GDM1 (cell line): Measurements from ENCODE around the gene LIG3.
"Not testable (repeated sequence)": the region's sequence is repeated elsewhere in the genome, so short reads cannot be mapped to it uniquely, and the experiment has no call there.

ENCODE experiments used
- DNase-seq: peaks from one replicate; lab custom pipeline; 2025; lab: John Stamatoyannopoulos, UW

LIG3 gene

GRCh38 chr17:34980353-34980680 lies at the start of gene LIG3:
Gene LIG3, plus strand, starts transcription at chr17:34980512. Its CDS starts 2,494 bp downstream, at chr17:34983006.
- DNase-seq = peak; percentile 89

DNA sequence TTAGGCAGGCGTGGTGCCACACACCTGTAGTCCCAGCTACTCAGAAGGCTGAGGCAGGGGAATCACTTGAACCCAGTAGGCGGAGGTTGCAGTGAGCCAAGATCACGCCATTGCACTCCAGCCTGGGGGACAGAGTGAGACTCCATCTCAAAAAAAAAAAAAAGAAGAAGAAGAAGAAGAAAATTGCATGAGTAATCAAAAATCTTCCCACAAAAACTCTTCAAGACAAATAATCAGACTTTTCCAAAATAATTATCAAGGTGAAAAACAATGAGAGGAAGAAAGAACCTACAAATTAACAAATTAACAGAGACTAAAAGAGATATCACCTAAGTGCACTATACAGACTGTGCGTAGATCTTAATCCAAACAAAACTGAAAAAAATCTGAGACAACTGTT lies 29.5 kb upstream of the LIG3 start:
- DNase-seq = not testable (repeated sequence)

DNA sequence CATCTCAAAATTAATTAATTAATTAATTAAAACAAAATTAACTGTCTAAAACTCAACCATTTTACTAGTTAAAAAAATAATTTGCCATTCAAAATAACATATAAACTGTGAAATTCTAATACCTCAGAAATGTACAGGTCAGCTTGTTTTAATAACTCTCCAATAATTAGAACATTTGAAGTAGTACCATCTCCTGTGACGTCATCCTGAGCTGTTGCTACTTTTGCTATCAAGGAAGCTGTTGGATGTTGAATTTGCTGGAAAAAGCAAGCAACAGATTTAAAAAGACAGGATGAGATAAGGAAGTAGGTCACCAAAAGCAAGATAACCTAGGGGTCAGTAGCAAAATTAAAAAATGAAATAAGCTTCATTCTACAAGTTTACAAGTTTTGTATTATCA lies 21.9 kb upstream of the LIG3 start:
- no peak for DNase-seq

GRCh38 chr17:34961093-34961911 lies 19.0 kb upstream of the LIG3 start, which contains the start of the genes CCT6B and ZNF830:
Gene CCT6B, minus strand, starts transcription at chr17:34961460. Its CDS starts 67 bp downstream, at chr17:34961393.
Gene ZNF830, plus strand, starts transcription at chr17:34961540. Its CDS starts 27 bp downstream, at chr17:34961567.
- DNase-seq = peak; percentile 87

GRCh38 chr17:34974179-34974578 lies 6.1 kb upstream of the LIG3 start:
- no peak for DNase-seq

DNA sequence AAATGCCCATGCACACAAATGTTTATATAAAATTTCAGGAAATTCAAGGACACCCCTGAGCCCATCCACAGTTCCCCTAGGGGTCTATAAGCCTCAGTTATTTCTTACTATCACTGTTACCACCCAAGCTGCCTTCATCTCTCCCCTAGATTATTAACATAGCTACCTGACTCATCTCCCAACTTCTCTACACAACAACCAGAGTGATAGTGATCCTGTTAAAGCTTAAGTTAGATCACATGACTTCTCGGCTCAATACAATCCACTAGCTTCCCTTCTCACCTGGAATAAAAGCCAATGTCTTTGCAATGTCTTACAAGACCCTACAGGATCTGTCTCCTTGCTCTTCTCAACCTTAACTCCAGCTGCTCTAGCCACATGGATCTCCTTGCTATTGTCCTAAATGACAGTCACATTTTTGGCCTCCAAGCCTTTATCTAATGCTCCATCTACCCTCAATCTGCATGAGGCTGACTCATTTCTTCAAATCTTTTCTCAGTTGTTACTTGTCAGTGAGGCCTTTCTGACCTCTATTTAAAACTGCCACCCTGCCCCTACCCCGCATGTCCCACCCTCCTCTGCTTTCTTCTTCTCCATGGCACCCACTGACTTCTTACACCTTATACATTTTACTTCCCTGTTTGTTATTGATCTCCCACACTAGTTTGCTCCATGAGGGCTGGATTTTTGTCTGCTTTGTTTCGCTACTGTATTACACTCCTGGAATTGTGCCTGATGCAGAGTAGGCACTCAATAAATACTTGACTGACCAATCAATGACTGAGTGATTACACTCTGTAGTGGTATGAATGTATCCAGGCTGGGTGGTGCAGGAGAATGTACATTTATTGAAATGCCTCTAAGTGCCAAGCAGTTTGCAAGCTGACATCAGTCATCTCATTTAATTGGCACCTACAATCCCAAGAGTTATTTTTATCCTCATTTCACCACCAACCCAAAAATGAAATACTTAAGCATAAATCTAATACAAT lies 5.2 kb upstream of the LIG3 start:
- DNase-seq = no peak

DNA sequence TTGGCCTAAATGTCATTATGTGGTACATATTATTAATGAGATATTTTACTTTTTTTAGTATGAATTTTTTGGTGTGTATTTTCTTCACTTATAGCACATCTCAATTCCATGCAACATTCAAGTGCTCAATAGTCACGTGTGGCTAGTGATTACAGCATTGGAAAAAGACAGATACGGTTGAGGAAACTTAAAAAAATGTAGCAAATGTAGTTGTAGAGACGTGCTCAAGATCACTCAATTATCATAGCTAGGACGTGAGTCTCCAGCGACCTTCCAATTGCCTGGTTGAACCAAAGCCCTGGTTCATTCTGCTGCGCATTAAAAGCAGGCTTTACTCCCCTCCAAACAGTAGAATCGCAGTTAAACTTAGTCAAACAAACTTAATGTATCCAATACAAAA lies 1.2 kb upstream of the LIG3 start:
- no peak for DNase-seq

DNA sequence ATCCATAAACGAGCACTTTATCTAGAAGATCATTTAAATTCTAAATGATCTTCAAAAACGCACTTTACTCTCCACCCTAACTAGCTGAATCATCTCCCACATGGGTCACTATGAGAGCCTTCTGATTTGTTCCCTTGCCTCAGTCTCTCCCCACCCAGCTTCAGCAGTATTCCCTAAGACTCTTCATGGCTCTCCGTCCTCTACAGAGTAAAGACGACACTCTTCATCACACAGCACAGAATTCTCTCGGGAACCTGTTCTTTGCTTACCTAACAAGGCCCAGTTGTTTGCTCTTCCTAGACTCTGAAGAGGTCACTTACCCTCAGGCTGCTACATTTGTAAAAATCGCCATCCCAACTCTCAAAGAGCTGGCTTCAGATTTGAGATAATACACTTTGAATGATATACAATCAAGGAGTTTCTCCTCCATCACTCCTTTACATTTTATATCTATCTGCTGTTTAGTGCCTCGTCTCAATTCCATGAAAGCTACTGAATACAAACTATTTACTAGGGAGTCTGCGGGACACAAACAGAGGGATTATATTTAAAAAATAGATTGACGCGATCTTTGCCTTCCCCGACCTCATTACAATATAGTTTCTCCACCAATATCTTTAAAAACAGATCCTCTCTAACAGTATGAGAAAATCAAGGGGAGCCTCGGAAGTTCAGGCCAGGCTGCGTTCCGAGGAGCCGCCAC lies 511 bp upstream of the LIG3 start:
- DNase-seq = no peak

DNA sequence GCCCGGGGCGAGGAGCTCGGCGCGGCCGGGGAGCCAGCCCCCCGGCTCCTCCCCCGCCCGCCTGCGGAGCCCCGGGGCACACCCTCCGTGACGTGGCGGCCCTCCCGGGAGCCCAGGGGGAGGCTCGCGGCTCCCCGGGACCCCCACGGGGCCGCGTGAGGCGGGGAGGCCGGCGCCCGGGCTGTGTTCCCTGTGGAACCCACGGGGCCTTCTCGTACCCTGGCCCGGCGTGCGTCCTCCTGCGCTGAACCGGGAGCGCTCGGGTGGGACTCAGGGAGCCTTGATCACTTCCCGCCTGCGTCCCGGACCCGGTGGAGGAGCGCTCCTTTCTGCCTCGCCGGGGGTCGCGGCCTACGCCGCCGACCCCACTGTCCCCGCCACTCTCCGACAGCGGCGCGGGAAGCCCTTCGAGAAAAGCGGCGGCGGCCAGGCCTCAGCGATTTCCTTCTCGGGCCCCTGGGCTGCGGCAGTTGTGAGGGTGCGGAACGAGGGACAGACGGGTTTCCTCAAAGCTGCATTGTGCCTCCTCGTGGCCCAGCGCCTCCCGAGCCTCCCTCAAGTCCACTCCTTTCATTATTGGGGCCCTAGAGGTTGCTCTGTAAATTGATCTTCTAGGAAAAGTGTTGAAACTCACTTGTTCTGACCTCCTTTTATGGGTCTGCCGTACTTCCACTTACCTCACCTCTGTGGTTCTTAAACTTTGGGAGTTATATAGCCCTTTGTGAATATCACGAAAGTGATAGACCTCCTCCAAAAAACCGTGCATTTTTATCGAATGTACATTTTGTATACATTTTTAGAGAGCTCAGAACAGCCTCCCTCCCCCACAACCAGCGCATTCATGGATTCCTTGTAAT lies 597 bp downstream of the LIG3 start:
- peak; percentile 80 for DNase-seq

DNA sequence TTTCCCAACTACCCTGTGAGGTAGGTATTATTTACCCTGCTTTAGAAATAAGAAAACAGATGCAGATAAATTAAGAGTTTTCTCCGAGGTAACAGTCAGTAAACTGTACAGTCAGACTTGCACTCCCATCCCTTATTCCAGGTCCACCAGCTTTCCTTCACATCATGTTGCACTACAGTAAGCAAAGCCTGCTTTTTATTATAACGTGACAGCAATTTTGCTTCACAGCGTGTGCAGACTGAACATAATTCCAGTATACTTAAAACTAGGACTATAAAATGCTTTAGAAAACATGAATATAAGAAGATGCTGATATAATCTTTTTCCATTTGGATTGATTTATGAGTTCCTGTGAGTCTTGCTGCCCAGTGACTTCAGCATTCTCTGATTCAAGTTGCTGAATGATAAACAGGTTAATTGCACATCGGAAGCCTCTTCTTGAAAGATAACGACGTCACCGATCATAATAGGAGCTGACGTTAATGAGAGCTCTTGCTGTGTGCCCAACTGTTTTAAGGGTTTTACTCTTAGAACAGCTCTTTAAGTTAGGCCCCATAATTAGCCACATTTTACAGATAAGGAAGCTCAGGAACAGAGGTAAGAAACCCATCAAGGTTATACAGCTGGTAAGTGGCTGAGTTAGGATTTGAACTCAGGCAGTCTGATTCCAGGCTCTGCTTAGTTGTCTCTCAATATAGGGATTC lies 1.4 kb downstream of the LIG3 start:
- DNase-seq = no peak

DNA sequence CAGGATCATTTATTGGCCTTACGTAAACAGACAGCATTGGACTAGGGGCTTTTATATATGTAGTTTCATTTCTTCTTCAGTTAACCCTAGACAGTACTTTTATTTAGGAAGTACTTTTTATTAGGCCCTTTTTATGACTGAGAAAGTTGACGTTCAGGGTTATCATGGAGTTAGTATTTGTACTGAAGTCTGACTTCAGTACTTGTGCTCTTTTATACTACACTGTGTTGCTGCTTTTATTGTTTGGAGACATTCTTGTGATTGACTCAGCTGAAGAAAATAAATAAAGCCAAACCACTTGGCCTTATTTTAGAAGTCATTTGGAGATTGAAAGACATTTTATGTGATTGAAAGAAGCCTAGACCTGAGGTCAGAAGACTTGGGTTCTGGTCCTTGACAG lies 6.9 kb downstream of the LIG3 start:
- no peak for DNase-seq

GRCh38 chr17:34988644-34989043 lies 8.3 kb downstream of the LIG3 start:
- no peak for DNase-seq

DNA sequence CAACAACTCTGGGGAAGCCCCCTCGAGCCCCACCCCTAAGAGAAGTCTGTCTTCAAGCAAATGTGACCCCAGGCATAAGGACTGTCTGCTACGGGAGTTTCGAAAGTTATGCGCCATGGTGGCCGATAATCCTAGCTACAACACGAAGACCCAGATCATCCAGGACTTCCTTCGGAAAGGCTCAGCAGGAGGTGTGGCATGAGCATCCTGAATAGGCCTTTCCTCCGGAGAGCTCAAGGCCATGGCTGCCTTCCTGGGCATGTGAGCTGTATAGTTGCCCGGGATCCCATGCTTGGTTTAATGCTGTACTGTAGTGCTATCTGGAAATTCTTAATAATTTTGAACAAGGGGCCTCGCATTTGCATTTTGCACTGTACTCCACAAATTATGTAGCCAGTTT lies 9.2 kb downstream of the LIG3 start:
- DNase-seq = no peak

GRCh38 chr17:34990921-34991365 lies 10.6 kb downstream of the LIG3 start:
- no peak for DNase-seq

DNA sequence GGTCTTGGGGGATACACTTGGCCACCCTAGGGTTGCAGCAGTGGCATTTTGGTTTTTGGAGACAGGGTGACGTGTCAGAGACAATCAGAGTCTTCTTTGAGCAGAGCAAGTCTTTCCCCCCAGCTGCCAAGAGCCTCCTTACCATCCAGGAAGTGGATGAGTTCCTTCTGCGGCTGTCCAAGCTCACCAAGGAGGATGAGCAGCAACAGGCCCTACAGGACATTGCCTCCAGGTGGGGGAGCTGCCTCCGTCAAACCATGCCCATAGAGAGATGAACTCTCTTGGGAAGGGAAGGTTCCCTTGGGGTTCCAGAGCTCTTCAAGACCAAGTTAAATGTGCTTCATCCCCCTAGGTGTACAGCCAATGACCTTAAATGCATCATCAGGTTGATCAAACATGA lies 11.3 kb downstream of the LIG3 start:
- DNase-seq = no peak

DNA sequence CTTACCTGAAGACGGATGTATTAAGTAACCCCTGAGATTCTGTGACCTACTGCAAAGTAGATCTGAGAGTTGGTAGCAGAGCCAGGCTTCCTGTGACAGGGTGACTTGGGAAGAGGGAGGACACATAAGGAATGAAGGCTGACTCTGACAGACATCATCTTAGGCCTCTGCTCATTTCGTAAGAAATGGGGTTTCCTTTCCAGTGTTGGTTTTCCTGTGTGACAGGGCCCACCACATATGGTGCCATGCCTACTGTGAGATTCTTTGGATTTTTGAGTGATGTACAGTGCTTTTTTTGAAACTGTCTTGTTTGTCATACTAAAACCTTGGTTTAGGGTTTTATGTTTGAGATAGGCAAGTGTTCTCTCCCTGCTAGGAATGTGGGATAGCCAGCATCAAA lies 12.7 kb downstream of the LIG3 start:
- no peak for DNase-seq

DNA sequence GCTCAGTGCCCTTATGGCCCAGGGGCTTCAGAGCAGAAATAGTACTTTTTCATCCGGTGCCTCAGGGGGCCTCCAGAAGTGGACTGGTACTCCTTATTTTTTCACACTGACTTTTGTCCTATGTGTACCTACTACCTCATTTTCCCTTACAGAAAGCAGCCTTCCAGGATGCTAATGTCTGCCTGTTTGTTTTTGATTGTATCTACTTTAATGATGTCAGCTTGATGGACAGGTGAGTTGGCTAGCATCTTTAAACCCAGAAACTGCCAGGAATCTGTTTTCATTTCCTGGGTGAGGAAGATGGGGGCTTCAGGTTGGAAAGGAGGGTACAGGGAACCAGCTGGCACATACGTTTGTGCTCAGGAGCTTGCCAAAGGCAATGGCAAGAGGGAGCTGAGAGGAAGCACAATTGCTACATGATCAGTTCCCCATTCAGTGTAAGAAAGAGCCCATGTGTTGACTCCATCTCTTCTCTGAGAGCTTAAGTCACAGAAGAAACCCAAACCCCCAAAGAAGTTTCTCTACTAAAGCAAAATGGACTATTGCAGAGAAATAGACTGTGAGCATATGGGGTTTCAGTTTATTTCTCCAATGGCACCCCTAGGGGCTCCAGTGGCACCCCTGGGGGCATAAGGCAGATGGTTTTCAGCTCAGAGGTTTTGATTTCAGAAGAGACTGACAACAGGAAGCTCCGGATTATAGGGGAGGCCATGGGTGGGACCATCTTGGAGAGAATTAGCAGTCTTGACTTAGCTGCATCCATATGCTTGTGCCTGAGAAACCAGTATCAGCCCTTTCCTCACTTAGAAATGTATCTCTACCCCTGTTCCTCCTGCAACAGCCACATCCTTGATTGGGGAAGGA lies 16.3 kb downstream of the LIG3 start:
- no peak for DNase-seq

- DNase-seq = no peak
Observed at GRCh38 chr17:34997355-34997862, 17.1 kb downstream of the LIG3 start.

DNA sequence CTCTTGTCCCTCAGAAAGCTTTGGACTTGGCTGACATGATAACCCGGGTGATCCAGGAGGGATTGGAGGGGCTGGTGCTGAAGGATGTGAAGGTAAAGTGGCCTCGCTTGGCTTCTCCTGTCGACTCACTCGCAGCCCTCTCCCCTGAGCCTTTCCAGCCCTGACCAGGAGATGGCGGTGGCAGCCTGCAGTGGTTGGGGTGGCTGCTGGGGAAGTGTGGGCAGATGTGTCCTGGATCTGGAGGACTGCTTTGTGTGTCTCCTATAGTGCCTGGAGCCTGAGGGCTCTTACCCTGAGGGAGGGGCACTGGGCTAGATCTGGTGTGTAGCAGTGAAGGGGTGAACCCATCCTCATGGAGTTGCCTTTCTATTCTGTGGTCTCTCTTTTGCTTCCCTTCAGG lies 17.9 kb downstream of the LIG3 start:
- peak; percentile 61 for DNase-seq
